Right hindlimb (tissue), 1 donor: ENCODE measurements around the gene IQGAP2.
"Not testable (repeated sequence)": the region's sequence is repeated elsewhere in the genome, so short reads cannot be mapped to it uniquely, and the experiment has no call there.

Experiments
- DNase-seq: peaks from one replicate; pipeline ENCODE4 v3.0.0-alpha.2; 2018

IQGAP2 gene

GRCh38 chr5:76402886-76403765 is at the start of gene IQGAP2:
TSS of gene IQGAP2 (plus strand) at chr5:76403285. CDS start at chr5:76403546, 261 bp downstream.
- peak; percentile 87 for DNase-seq

- no peak for DNase-seq
Measured at GRCh38 chr5:76356887-76357286, 46.2 kb upstream of the IQGAP2 start.

- peak; percentile 37 for DNase-seq
Measured at GRCh38 chr5:76363352-76364225, 39.5 kb upstream of the IQGAP2 start.

- no peak for DNase-seq
Measured at GRCh38 chr5:76364226-76364589, 38.9 kb upstream of the IQGAP2 start.

- DNase-seq, result no peak
Measured at GRCh38 chr5:76365561-76365960, 37.5 kb upstream of the IQGAP2 start.

- no peak for DNase-seq
Measured at GRCh38 chr5:76366596-76366995, 36.5 kb upstream of the IQGAP2 start.

- no peak for DNase-seq
Measured at GRCh38 chr5:76367623-76368371, 35.3 kb upstream of the IQGAP2 start.

GRCh38 chr5:76368941-76369340 is 34.1 kb upstream of the IQGAP2 start:
- DNase-seq, result no peak

- DNase-seq, result not testable (repeated sequence)
Measured at GRCh38 chr5:76369668-76370067, 33.4 kb upstream of the IQGAP2 start.

- no peak for DNase-seq
Measured at GRCh38 chr5:76371960-76372322, 31.1 kb upstream of the IQGAP2 start.

- DNase-seq, result no peak
Measured at GRCh38 chr5:76372323-76373054, 30.6 kb upstream of the IQGAP2 start.

- DNase-seq, result no peak
Measured at GRCh38 chr5:76376148-76376865, 26.8 kb upstream of the IQGAP2 start.

GRCh38 chr5:76376866-76377230 is 26.2 kb upstream of the IQGAP2 start:
- DNase-seq, result no peak

- no peak for DNase-seq
Measured at GRCh38 chr5:76378355-76378754, 24.7 kb upstream of the IQGAP2 start.

- DNase-seq, result no peak
Measured at GRCh38 chr5:76379316-76379715, 23.8 kb upstream of the IQGAP2 start.

GRCh38 chr5:76379855-76380254 is 23.2 kb upstream of the IQGAP2 start:
- DNase-seq, result no peak

- DNase-seq, result no peak
Measured at GRCh38 chr5:76380346-76381066, 22.6 kb upstream of the IQGAP2 start.

GRCh38 chr5:76383126-76383832 is 19.8 kb upstream of the IQGAP2 start:
- no peak for DNase-seq

GRCh38 chr5:76384189-76384588 is 18.9 kb upstream of the IQGAP2 start:
- DNase-seq, result no peak

GRCh38 chr5:76384705-76385104 is 18.4 kb upstream of the IQGAP2 start:
- DNase-seq, result no peak
